Embryonic facial prominence (tissue), 1 donor: ENCODE data around the gene MAST1.
"Not testable (repeated sequence)": the region's sequence is repeated elsewhere in the genome, so short reads cannot be mapped to it uniquely, and the experiment has no call there.

Experiments
- DNase-seq: peaks from one replicate; pipeline ENCODE4 v3.0.0-alpha.2; 2016; ENCODE audit errors: extremely low spot score

MAST1 gene

GRCh38 chr19:12891553-12892021 is 53.3 kb downstream of the MAST1 start:
- DNase-seq = no peak

GRCh38 chr19:12893582-12893981 is 55.3 kb downstream of the MAST1 start:
- no peak for DNase-seq

GRCh38 chr19:12896460-12896859 is 58.1 kb downstream of the MAST1 start:
- DNase-seq = no peak

GRCh38 chr19:12899891-12900518 is 61.7 kb downstream of the MAST1 start:
- no peak for DNase-seq

GRCh38 chr19:12907166-12907565 is 68.9 kb downstream of the MAST1 start:
- no peak for DNase-seq

GRCh38 chr19:12912571-12912970 is 74.3 kb downstream of the MAST1 start:
- peak; percentile 9 for DNase-seq

GRCh38 chr19:12913011-12913561 is 74.8 kb downstream of the MAST1 start:
- DNase-seq = peak; percentile 35

GRCh38 chr19:12913851-12914690 is 75.8 kb downstream of the MAST1 start:
- no peak for DNase-seq

- not testable (repeated sequence) for DNase-seq
These were observed 77.5 kb downstream of the MAST1 start for GRCh38 chr19:12915860-12916259.

GRCh38 chr19:12918253-12918652 is 79.9 kb downstream of the MAST1 start:
- DNase-seq = no peak

GRCh38 chr19:12921047-12921446 is 82.7 kb downstream of the MAST1 start:
- DNase-seq = no peak

- no peak for DNase-seq
These were observed 84.6 kb downstream of the MAST1 start for GRCh38 chr19:12922959-12923358.
